ENCODE data around the gene ZNF628.
"Not testable (repeated sequence)": the region's sequence is repeated elsewhere in the genome, so short reads cannot be mapped to it uniquely, and the experiment has no call there.

Gene ZNF628

GRCh38 chr19:55442372-55442961, 34.0 kb upstream of the ZNF628 start:
- no peak for TF ChIP-seq CTCF (conservative IDR thresholded peaks at IDR 0.05; ENCODE audit: control insufficient read depth, insufficient read depth, low read depth, low read length)
- no peak overlapping the region for H3K4me3 ChIP-seq (ENCODE audit: control insufficient read depth, low read depth, low read length)
- no peak for DNase-seq (ENCODE audit: low read depth)

GRCh38 chr19:55443045-55443823, 33.2 kb upstream of the ZNF628 start, which contains the start of gene SHISA7:
SHISA7 (minus strand) TSS chr19:55443300; CDS start chr19:55442863, 437 bp downstream.
- no peak for DNase-seq (ENCODE audit: low read depth)
- no peak within 1 kb of the TSS for H3K4me3 ChIP-seq (ENCODE audit: control insufficient read depth, low read depth, low read length)
- TF ChIP-seq CTCF (conservative IDR thresholded peaks at IDR 0.05; ENCODE audit: control insufficient read depth, insufficient read depth, low read depth, low read length) = no peak

- DNase-seq (ENCODE audit: low read depth) = no peak
- no peak overlapping the region for H3K4me3 ChIP-seq (ENCODE audit: control insufficient read depth, low read depth, low read length)
- TF ChIP-seq CTCF (conservative IDR thresholded peaks at IDR 0.05; ENCODE audit: control insufficient read depth, insufficient read depth, low read depth, low read length) = no peak
Observed at GRCh38 chr19:55443824-55444480, 32.5 kb upstream of the ZNF628 start.

GRCh38 chr19:55444646-55445045, 31.8 kb upstream of the ZNF628 start:
- H3K4me3 ChIP-seq (ENCODE audit: control insufficient read depth, low read depth, low read length) = no peak overlapping the region
- no peak for DNase-seq (ENCODE audit: low read depth)
- TF ChIP-seq CTCF (conservative IDR thresholded peaks at IDR 0.05; ENCODE audit: control insufficient read depth, insufficient read depth, low read depth, low read length) = no peak

- no peak for DNase-seq (ENCODE audit: low read depth)
- no peak overlapping the region for H3K4me3 ChIP-seq (ENCODE audit: control insufficient read depth, low read depth, low read length)
- TF ChIP-seq CTCF (conservative IDR thresholded peaks at IDR 0.05; ENCODE audit: control insufficient read depth, insufficient read depth, low read depth, low read length) = no peak
Observed at GRCh38 chr19:55446060-55446459, 30.4 kb upstream of the ZNF628 start.

GRCh38 chr19:55447421-55448174, 28.8 kb upstream of the ZNF628 start:
- TF ChIP-seq CTCF (conservative IDR thresholded peaks at IDR 0.05; ENCODE audit: control insufficient read depth, insufficient read depth, low read depth, low read length) = no peak
- DNase-seq (ENCODE audit: low read depth) = peak; percentile 35
- no peak overlapping the region for H3K4me3 ChIP-seq (ENCODE audit: control insufficient read depth, low read depth, low read length)

GRCh38 chr19:55448175-55448490, 28.3 kb upstream of the ZNF628 start:
- DNase-seq (ENCODE audit: low read depth); H3K4me3 ChIP-seq (ENCODE audit: control insufficient read depth, low read depth, low read length): not testable (repeated sequence)
